DLD1 (cell line): ENCODE results near the gene CD276.
"Not testable (repeated sequence)": the region's sequence is repeated elsewhere in the genome, so short reads cannot be mapped to it uniquely, and the experiment has no call there.

Experiments used
- in situ Hi-C: cut with HindIII; loops from 2 replicates; pipeline ENCODE4 v1.10.0; 2017; ENCODE audit warnings: low sequenced_read_pairs

CD276 gene

GRCh38 chr15:73704869-73705645 lies 20.9 kb downstream of the CD276 start:
- in situ Hi-C loops: loop anchor here (25.0 kb wide), 1 partner anchor 93 kb away; no protein-coding TSS in a partner anchor

- in situ Hi-C loops: loop anchor here (25.0 kb wide), 1 partner anchor 96 kb away; no protein-coding TSS in a partner anchor
These were observed 24.5 kb downstream of the CD276 start for GRCh38 chr15:73708691-73709090.

- in situ Hi-C loops: loop anchor here (25.0 kb wide), 1 partner anchor 97 kb away; no protein-coding TSS in a partner anchor
These were observed 25.1 kb downstream of the CD276 start for GRCh38 chr15:73709241-73709640.

- in situ Hi-C loops: loop anchor here (25.0 kb wide), 1 partner anchor 97 kb away; no protein-coding TSS in a partner anchor
These were observed 25.5 kb downstream of the CD276 start for GRCh38 chr15:73709686-73710085.

- in situ Hi-C loops: loop anchor here (25.0 kb wide), 1 partner anchor 98 kb away; no protein-coding TSS in a partner anchor
These were observed 26.1 kb downstream of the CD276 start for GRCh38 chr15:73710321-73710720.

- in situ Hi-C loops: loop anchor here (25.0 kb wide), 1 partner anchor 99 kb away; no protein-coding TSS in a partner anchor
These were observed 27.3 kb downstream of the CD276 start for GRCh38 chr15:73711526-73711925.

GRCh38 chr15:73712107-73712506 lies 27.9 kb downstream of the CD276 start:
- in situ Hi-C loops: loop anchor here (25.0 kb wide), 1 partner anchor 100 kb away; no protein-coding TSS in a partner anchor

- in situ Hi-C loops: loop anchor here (25.0 kb wide), 1 partner anchor 102 kb away; no protein-coding TSS in a partner anchor
These were observed 30.6 kb downstream of the CD276 start for GRCh38 chr15:73714695-73715301.

- in situ Hi-C loops: loop anchor here (25.0 kb wide), 1 partner anchor 103 kb away; no protein-coding TSS in a partner anchor
These were observed 31.2 kb downstream of the CD276 start for GRCh38 chr15:73715417-73715816.

GRCh38 chr15:73716417-73716816 lies 32.2 kb downstream of the CD276 start:
- in situ Hi-C loops: loop anchor here (25.0 kb wide), 1 partner anchor 104 kb away; no protein-coding TSS in a partner anchor

GRCh38 chr15:73717206-73717605 lies 33.0 kb downstream of the CD276 start:
- in situ Hi-C loops: loop anchor here (25.0 kb wide), 1 partner anchor 105 kb away; no protein-coding TSS in a partner anchor

- in situ Hi-C loops: loop anchor here (25.0 kb wide), 1 partner anchor 106 kb away; no protein-coding TSS in a partner anchor
These were observed 33.6 kb downstream of the CD276 start for GRCh38 chr15:73717802-73718201.

GRCh38 chr15:73718694-73719093 lies 34.5 kb downstream of the CD276 start:
- in situ Hi-C loops: loop anchor here (25.0 kb wide), 1 partner anchor 106 kb away; no protein-coding TSS in a partner anchor

GRCh38 chr15:73722425-73722824 lies 38.2 kb downstream of the CD276 start:
- in situ Hi-C loops: loop anchor here (25.0 kb wide), 1 partner anchor 110 kb away; no protein-coding TSS in a partner anchor

GRCh38 chr15:73723191-73723590 lies 39.0 kb downstream of the CD276 start:
- in situ Hi-C loops: loop anchor here (25.0 kb wide), 1 partner anchor 111 kb away; no protein-coding TSS in a partner anchor

- in situ Hi-C loops: loop anchor here (25.0 kb wide), 1 partner anchor 112 kb away; no protein-coding TSS in a partner anchor
These were observed 40.0 kb downstream of the CD276 start for GRCh38 chr15:73724212-73724611.

GRCh38 chr15:73727330-73727976 lies 43.3 kb downstream of the CD276 start:
- in situ Hi-C loops: no loop called here

- in situ Hi-C loops: not testable (repeated sequence)
These were observed 47.9 kb downstream of the CD276 start for GRCh38 chr15:73732051-73732450.

GRCh38 chr15:73732930-73733329 lies 48.7 kb downstream of the CD276 start:
- in situ Hi-C loops: no loop called here

GRCh38 chr15:73737535-73737934 lies 53.4 kb downstream of the CD276 start:
- in situ Hi-C loops: no loop called here
